ENCODE measurements around the gene ARHGDIB.

ARHGDIB gene

GRCh38 chr12:14930299-14930698 lies 31.1 kb downstream of the ARHGDIB start:
- no peak for DNase-seq (ENCODE audit: low spot score)

GRCh38 chr12:14928931-14929330 lies 32.5 kb downstream of the ARHGDIB start:
- no peak for DNase-seq (ENCODE audit: low spot score)

- DNase-seq (ENCODE audit: low spot score) = no peak
Observed at GRCh38 chr12:14927267-14927666, 34.1 kb downstream of the ARHGDIB start.

- no peak for DNase-seq (ENCODE audit: low spot score)
Observed at GRCh38 chr12:14924541-14924940, 36.9 kb downstream of the ARHGDIB start.

GRCh38 chr12:14923944-14924343 lies 37.5 kb downstream of the ARHGDIB start:
- DNase-seq (ENCODE audit: low spot score) = no peak

GRCh38 chr12:14921218-14921617 lies 40.2 kb downstream of the ARHGDIB start:
- no peak for DNase-seq (ENCODE audit: low spot score)

- DNase-seq (ENCODE audit: low spot score) = no peak
Observed at GRCh38 chr12:14920475-14921126, 40.8 kb downstream of the ARHGDIB start.

GRCh38 chr12:14919455-14919854 lies 41.9 kb downstream of the ARHGDIB start:
- no peak for DNase-seq (ENCODE audit: low spot score)

GRCh38 chr12:14915736-14916135 lies 45.7 kb downstream of the ARHGDIB start:
- DNase-seq (ENCODE audit: low spot score) = no peak

- DNase-seq (ENCODE audit: low spot score) = no peak
Observed at GRCh38 chr12:14913381-14913781, 48.0 kb downstream of the ARHGDIB start.

GRCh38 chr12:14911131-14911530 lies 50.3 kb downstream of the ARHGDIB start:
- DNase-seq (ENCODE audit: low spot score) = no peak

GRCh38 chr12:14910090-14910915 lies 51.1 kb downstream of the ARHGDIB start:
- no peak for DNase-seq (ENCODE audit: low spot score)

- DNase-seq (ENCODE audit: low spot score) = no peak
Observed at GRCh38 chr12:14907953-14908352, 53.4 kb downstream of the ARHGDIB start.

GRCh38 chr12:14906114-14906513 lies 55.3 kb downstream of the ARHGDIB start:
- DNase-seq (ENCODE audit: low spot score) = no peak

- no peak for DNase-seq (ENCODE audit: low spot score)
Observed at GRCh38 chr12:14905269-14906004, 56.0 kb downstream of the ARHGDIB start.

- no peak for DNase-seq (ENCODE audit: low spot score)
Observed at GRCh38 chr12:14904854-14905253, 56.5 kb downstream of the ARHGDIB start.

GRCh38 chr12:14903386-14904098 lies 57.9 kb downstream of the ARHGDIB start:
- DNase-seq (ENCODE audit: low spot score) = no peak

- DNase-seq (ENCODE audit: low spot score) = no peak
Observed at GRCh38 chr12:14902465-14902864, 58.9 kb downstream of the ARHGDIB start.

GRCh38 chr12:14901228-14901562 lies 60.2 kb downstream of the ARHGDIB start:
- DNase-seq (ENCODE audit: low spot score) = no peak

- no peak for DNase-seq (ENCODE audit: low spot score)
Observed at GRCh38 chr12:14900521-14901227, 60.7 kb downstream of the ARHGDIB start.

GRCh38 chr12:14896521-14897169 lies 64.8 kb downstream of the ARHGDIB start:
- no peak for DNase-seq (ENCODE audit: low spot score)

All from hepatic stellate cell (primary cell).